H9 (cell line): ENCODE results near the gene KIRREL3. TPM values are rescaled to one million over a fixed set of nuclear protein-coding genes. Genes with fewer than 3 reads are reported as not detected.

Experiments
- DNase-seq: peaks from one replicate; pipeline ENCODE4 v3.0.0-alpha.2; 2017
- H2AFZ ChIP-seq: one replicate; pipeline ENCODE4 v1.6.1; 2013; ENCODE audit warnings: mild to moderate bottlenecking, low read length, control low read depth, moderate library complexity
- H2AK5ac ChIP-seq: 2 replicates; pipeline ENCODE4 v1.6.1; 2013; ENCODE audit warnings: low read length, control low read depth, mixed read lengths; ENCODE audit not compliant: insufficient read length
- H2BK120ac ChIP-seq: one replicate; pipeline ENCODE4 v1.6.1; 2013; ENCODE audit warnings: low read depth, mild to moderate bottlenecking, low read length, control low read depth, inconsistent platforms; ENCODE audit not compliant: poor library complexity, severe bottlenecking
- H2BK12ac ChIP-seq: 2 replicates; pipeline ENCODE4 v1.6.1; 2013; ENCODE audit warnings: low read length, control low read depth, mixed read lengths, low read depth; ENCODE audit not compliant: insufficient read length
- H2BK15ac ChIP-seq: 2 replicates; pipeline ENCODE4 v1.6.1; 2013; ENCODE audit warnings: low read depth, low read length, control low read depth
- H2BK20ac ChIP-seq: one replicate; pipeline ENCODE4 v1.6.1; 2013; ENCODE audit warnings: low read depth, mild to moderate bottlenecking, low read length, control low read depth, inconsistent platforms; ENCODE audit not compliant: poor library complexity, severe bottlenecking
- H2BK5ac ChIP-seq: 2 replicates; pipeline ENCODE4 v1.6.1; 2013; ENCODE audit warnings: low read length, control low read depth, mixed read lengths; ENCODE audit not compliant: insufficient read length
- H3K14ac ChIP-seq: 2 replicates; pipeline ENCODE4 v1.6.1; 2013; ENCODE audit warnings: low read length, control low read depth; ENCODE audit not compliant: insufficient read depth
- H3K18ac ChIP-seq: 2 replicates; pipeline ENCODE4 v1.6.1; 2013; ENCODE audit warnings: low read depth, mild to moderate bottlenecking, mixed read lengths, low read length, control low read depth; ENCODE audit not compliant: insufficient read length
- H3K23ac ChIP-seq: 2 replicates; pipeline ENCODE4 v1.6.1; 2013; ENCODE audit warnings: low read length, control low read depth, mixed read lengths, low read depth; ENCODE audit not compliant: insufficient read length
- H3K23me2 ChIP-seq: 2 replicates; pipeline ENCODE4 v1.6.1; 2013; ENCODE audit warnings: low read depth, mild to moderate bottlenecking, mixed read lengths, low read length, control low read depth; ENCODE audit not compliant: insufficient read length, poor library complexity, severe bottlenecking
- H3K27ac ChIP-seq: 2 replicates; pipeline ENCODE4 v1.5.1; 2013; ENCODE audit warnings: low read length, control low read depth, mixed read lengths, low read depth; ENCODE audit not compliant: insufficient read length
- H3K27me3 ChIP-seq: 2 replicates; pipeline ENCODE4 v1.6.1; 2013; ENCODE audit warnings: low read length, control low read depth, inconsistent platforms; ENCODE audit not compliant: insufficient read depth
- H3K4ac ChIP-seq: 2 replicates; pipeline ENCODE4 v1.6.1; 2013; ENCODE audit warnings: low read depth, mild to moderate bottlenecking, control low read depth, inconsistent platforms, low read length, moderate library complexity
- H3K4me1 ChIP-seq: 2 replicates; pipeline ENCODE4 v1.6.1; 2013; ENCODE audit warnings: low read length, control low read depth, inconsistent platforms; ENCODE audit not compliant: insufficient read depth
- H3K4me2 ChIP-seq: 2 replicates; pipeline ENCODE4 v1.6.1; 2013; ENCODE audit warnings: low read length, control low read depth, mixed read lengths; ENCODE audit not compliant: insufficient read length, insufficient read depth
- H3K56ac ChIP-seq: 2 replicates; pipeline ENCODE4 v1.6.1; 2013; ENCODE audit warnings: low read depth, mild to moderate bottlenecking, mixed read lengths, low read length, control low read depth; ENCODE audit not compliant: insufficient read length
- H3K79me1 ChIP-seq: 2 replicates; pipeline ENCODE4 v1.6.1; 2013; ENCODE audit warnings: low read depth, mild to moderate bottlenecking, moderate library complexity, low read length, control low read depth, inconsistent platforms; ENCODE audit not compliant: insufficient read depth, poor library complexity, severe bottlenecking
- H3K79me2 ChIP-seq: 2 replicates; pipeline ENCODE4 v1.6.1; 2013; ENCODE audit warnings: low read length, control low read depth, inconsistent platforms; ENCODE audit not compliant: insufficient read depth
- H3K9ac ChIP-seq: 2 replicates; pipeline ENCODE4 v1.6.1; 2013; ENCODE audit warnings: low read length, control low read depth, mixed read lengths; ENCODE audit not compliant: insufficient read length; ENCODE audit errors: extremely low read depth
- H3K9me3 ChIP-seq: one replicate; pipeline ENCODE4 v1.6.1; 2013; ENCODE audit warnings: low read depth, low read length, inconsistent platforms; ENCODE audit not compliant: control insufficient read depth
- H3T11ph ChIP-seq: one replicate; pipeline ENCODE4 v1.6.1; 2013; ENCODE audit warnings: mild to moderate bottlenecking, low read length, control low read depth, inconsistent platforms
- H4K20me1 ChIP-seq: one replicate; pipeline ENCODE4 v1.6.1; 2013; ENCODE audit not compliant: control insufficient read depth, insufficient read length, insufficient read depth
- H4K5ac ChIP-seq: 2 replicates; pipeline ENCODE4 v1.6.1; 2013; ENCODE audit warnings: low read depth, mild to moderate bottlenecking, mixed read lengths, low read length, control low read depth; ENCODE audit not compliant: insufficient read length
- H4K8ac ChIP-seq: replicated peaks from 2 replicates; pipeline ENCODE4 v1.6.1; 2013; ENCODE audit warnings: low read length, control low read depth, mixed read lengths, low read depth; ENCODE audit not compliant: insufficient read length
- H4K91ac ChIP-seq: 2 replicates; pipeline ENCODE4 v1.6.1; 2013; ENCODE audit warnings: low read depth, mild to moderate bottlenecking, moderate library complexity, mixed read lengths, low read length, control low read depth; ENCODE audit not compliant: insufficient read length
- H3K27ac Mint-ChIP-seq, 3 experiments: 2 replicates in 2 of 3; 3 replicates in 1 of 3; pipeline ENCODE4 v1.8.0; 2020 to 2021; ENCODE audit warnings: mixed read lengths in 3 of 3, mild to moderate bottlenecking in 1 of 3, moderate library complexity in 1 of 3
- H3K27me3 Mint-ChIP-seq: 2 replicates; pipeline ENCODE4 v1.8.0; 2021; ENCODE audit warnings: low read depth, mild to moderate bottlenecking, moderate library complexity, mixed read lengths
- H3K36me3 Mint-ChIP-seq, 3 experiments: 2 replicates in 2 of 3; 3 replicates in 1 of 3; pipeline ENCODE4 v1.8.0; 2020 to 2021; ENCODE audit warnings: low read depth in 3 of 3, mixed read lengths in 3 of 3; ENCODE audit not compliant: insufficient read depth in 1 of 3
- H3K4me1 Mint-ChIP-seq, 2 experiments: 2 replicates each; pipeline ENCODE4 v1.8.0; 2020; ENCODE audit warnings: mixed read lengths in 2 of 2
- H3K4me3 Mint-ChIP-seq, 2 experiments: 2 replicates in 1 of 2; 3 replicates in 1 of 2; pipeline ENCODE4 v1.8.0; 2020 to 2021; ENCODE audit warnings: mild to moderate bottlenecking in 2 of 2, mixed read lengths in 2 of 2, moderate library complexity in 1 of 2
- H3K9me3 Mint-ChIP-seq, 2 experiments: 2 replicates in 1 of 2; 3 replicates in 1 of 2; pipeline ENCODE4 v1.8.0; 2020; ENCODE audit warnings: mild to moderate bottlenecking in 2 of 2, mixed read lengths in 2 of 2, moderate library complexity in 1 of 2
- WGBS: extraction: QIAGEN DNeasy Blood & Tissue Kit; methylation state at CpG from one replicate; pipeline ENCODE4 v1.1.7; 2013; ENCODE audit warnings: missing lambda C conversion rate, low lambda C conversion rate, mixed read lengths; ENCODE audit not compliant: insufficient read length; ENCODE audit errors: extremely low coverage; 5-methylcytosine and 5-hydroxymethylcytosine counted together
- total RNA-seq: library from RNA; stranded (reverse); gene quantifications from 2 replicates; pipeline ENCODE4 v1.2.1, GENCODE V29; 2021
- TF ChIP-seq, protein P1 (sequence below): fragments of 200-600 bp; sonication (generic); conservative IDR thresholded peaks from 3 replicates; pipeline ENCODE4 v1.8.0; 2021; ENCODE audit warnings: antibody characterized with exemption, mild to moderate bottlenecking

Gene KIRREL3
- total RNA-seq, 1 experiment from 2014 or later = 0.17 TPM

GRCh38 chr11:126915430-126915829 is 85.1 kb downstream of the KIRREL3 start:
- Histone ChIP-seq H2BK20ac (no peak overlapping the region), H3K14ac (no peak overlapping the region), H3T11ph (no peak overlapping the region), H3K23me2 (no peaks in the 10 kb centered on the region), H3K9ac (no peak overlapping the region), H4K5ac (no peak overlapping the region), H3K56ac (no peak overlapping the region), H2AK5ac (no peak overlapping the region), H2BK5ac (no peak overlapping the region), H3K9me3 (no peaks in the 10 kb centered on the region), H3K79me2 (no peaks in the 10 kb centered on the region), H2BK120ac (no peak overlapping the region), H2BK15ac (no peak overlapping the region), H3K27ac (no peak overlapping the region), H3K4ac (no peak overlapping the region), H3K79me1 (no peaks in the 10 kb centered on the region), H3K27me3 (no peaks in the 10 kb centered on the region), H3K23ac (no peak overlapping the region), H2AFZ (no peak overlapping the region), H4K8ac (no peak overlapping the region), H2BK12ac (no peak overlapping the region), H3K18ac (no peak overlapping the region), H4K20me1 (no peaks in the 10 kb centered on the region), H4K91ac (no peak overlapping the region), H3K4me2 (no peak overlapping the region), H3K4me1 (no peaks in the 10 kb centered on the region)
- no peak overlapping the region for H3K4me3 Mint-ChIP-seq
- H3K9me3 Mint-ChIP-seq = no peaks in the 10 kb centered on the region
- TF ChIP-seq, protein P1, sequence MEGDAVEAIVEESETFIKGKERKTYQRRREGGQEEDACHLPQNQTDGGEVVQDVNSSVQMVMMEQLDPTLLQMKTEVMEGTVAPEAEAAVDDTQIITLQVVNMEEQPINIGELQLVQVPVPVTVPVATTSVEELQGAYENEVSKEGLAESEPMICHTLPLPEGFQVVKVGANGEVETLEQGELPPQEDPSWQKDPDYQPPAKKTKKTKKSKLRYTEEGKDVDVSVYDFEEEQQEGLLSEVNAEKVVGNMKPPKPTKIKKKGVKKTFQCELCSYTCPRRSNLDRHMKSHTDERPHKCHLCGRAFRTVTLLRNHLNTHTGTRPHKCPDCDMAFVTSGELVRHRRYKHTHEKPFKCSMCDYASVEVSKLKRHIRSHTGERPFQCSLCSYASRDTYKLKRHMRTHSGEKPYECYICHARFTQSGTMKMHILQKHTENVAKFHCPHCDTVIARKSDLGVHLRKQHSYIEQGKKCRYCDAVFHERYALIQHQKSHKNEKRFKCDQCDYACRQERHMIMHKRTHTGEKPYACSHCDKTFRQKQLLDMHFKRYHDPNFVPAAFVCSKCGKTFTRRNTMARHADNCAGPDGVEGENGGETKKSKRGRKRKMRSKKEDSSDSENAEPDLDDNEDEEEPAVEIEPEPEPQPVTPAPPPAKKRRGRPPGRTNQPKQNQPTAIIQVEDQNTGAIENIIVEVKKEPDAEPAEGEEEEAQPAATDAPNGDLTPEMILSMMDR = no peak
- no peak overlapping the region for H3K27ac Mint-ChIP-seq
- no peaks in the 10 kb centered on the region for H3K36me3 Mint-ChIP-seq
- H3K27me3 Mint-ChIP-seq = no peaks in the 10 kb centered on the region; the same call in 1 of the 2 replicates
- DNase-seq = no peak
- H3K4me1 Mint-ChIP-seq = 0 out of 4 replicates have a peak, but pooled peaks cover 0 to 3% of the 10 kb centered on the region in 2 experiments
- no CpG with 5 or more reads among the region's 4 CpGs for WGBS
